ENCODE measurements around the gene OR6C70.

DNA sequence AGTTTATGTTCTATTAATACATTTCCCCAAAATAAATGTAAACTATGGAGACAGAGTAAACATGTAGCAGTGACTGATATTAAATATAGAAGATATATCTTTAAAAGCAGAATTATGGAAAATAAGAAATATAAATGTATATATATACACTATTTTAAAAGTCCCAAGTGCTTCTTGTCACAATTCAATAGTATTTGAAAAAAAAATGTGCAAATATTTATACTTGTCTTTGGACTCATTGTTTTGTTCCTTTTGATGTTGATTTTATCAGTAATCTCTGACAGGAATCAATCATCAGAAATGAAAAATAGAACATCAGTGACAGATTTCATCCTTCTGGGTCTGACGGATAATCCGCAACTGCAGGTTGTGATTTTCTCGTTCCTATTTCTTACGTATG lies 44.0 kb downstream of the OR6C70 start, which contains the start of gene OR6C76:
- TF ChIP-seq TAF1 (IDR thresholded peaks at IDR 0.05; ENCODE audit: low read depth, low read length) = no peak
- no peak for TF ChIP-seq POLR2A (IDR thresholded peaks at IDR 0.05; ENCODE audit: low read depth, low read length)
